Ovary (tissue), 3 donors: ENCODE results near the gene GLE1.

Source experiments
- CTCF ChIP-seq, 3 donors: fragments of 450-650 bp in 2 of 3; fragments of 200-600 bp in 1 of 3; IDR thresholded peaks; one replicate each; pipeline versions ENCODE4 v1.5.1 to v1.8.0; 2016 to 2022; ENCODE audit warnings: antibody characterized with exemption in 3 of 3, mild to moderate bottlenecking in 1 of 3
- EP300 ChIP-seq: sonication (generic); formaldehyde crosslinking; IDR thresholded peaks from one replicate; pipeline ENCODE4 v1.6.1; 2017; ENCODE audit warnings: antibody characterized with exemption
- POLR2A ChIP-seq: fragments of 450-650 bp; IDR thresholded peaks from one replicate; pipeline ENCODE4 v1.6.1; 2017; ENCODE audit warnings: antibody characterized with exemption, mild to moderate bottlenecking, moderate library complexity
- donor health status: DM: no; HTN: no; CAD: no.

GRCh38 chr9:128528445-128529160, 24.1 kb downstream of the GLE1 start:
- TF ChIP-seq POLR2A (no peak), CTCF (IDR thresholded peaks at IDR 0.05) (no peak), EP300 (no peak)
